Measurements from ENCODE around the gene PCK1. TPM values are rescaled to one million over a fixed set of nuclear protein-coding genes. Genes with fewer than 3 reads are reported as not detected.

The PCK1 gene
- total and polyA plus RNA-seq, 2 of the 13 experiments (the other 11 are each of a cell fraction or from before 2014, with no cell fraction given): 6.5 to 12.6 TPM

- TF ChIP-seq, protein P1, sequence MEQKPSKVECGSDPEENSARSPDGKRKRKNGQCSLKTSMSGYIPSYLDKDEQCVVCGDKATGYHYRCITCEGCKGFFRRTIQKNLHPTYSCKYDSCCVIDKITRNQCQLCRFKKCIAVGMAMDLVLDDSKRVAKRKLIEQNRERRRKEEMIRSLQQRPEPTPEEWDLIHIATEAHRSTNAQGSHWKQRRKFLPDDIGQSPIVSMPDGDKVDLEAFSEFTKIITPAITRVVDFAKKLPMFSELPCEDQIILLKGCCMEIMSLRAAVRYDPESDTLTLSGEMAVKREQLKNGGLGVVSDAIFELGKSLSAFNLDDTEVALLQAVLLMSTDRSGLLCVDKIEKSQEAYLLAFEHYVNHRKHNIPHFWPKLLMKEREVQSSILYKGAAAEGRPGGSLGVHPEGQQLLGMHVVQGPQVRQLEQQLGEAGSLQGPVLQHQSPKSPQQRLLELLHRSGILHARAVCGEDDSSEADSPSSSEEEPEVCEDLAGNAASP (CRISPR knock-in tag; IDR thresholded peaks at IDR 0.05; ENCODE audit: borderline replicate concordance): peak; percentile 92; the same call in 1 of the 2 replicates
- TF ChIP-seq TAF1 (CRISPR knock-in tag; IDR thresholded peaks at IDR 0.05) (peak; percentile 40; the same call in 1 of the 2 replicates), PHF8 (CRISPR knock-in tag; IDR thresholded peaks at IDR 0.05) (peak; percentile 52; the same call in 1 of the 2 replicates), ZNF878 (CRISPR knock-in tag; IDR thresholded peaks at IDR 0.05) (peak; percentile 94), ZFP41 (CRISPR knock-in tag; IDR thresholded peaks at IDR 0.05; ENCODE audit: borderline replicate concordance) (no peak), ZBTB33 (CRISPR knock-in tag; IDR thresholded peaks at IDR 0.05) (peak; percentile 30; the same call in 1 of the 2 replicates), PPARG (CRISPR knock-in tag; conservative IDR thresholded peaks at IDR 0.05) (peak; percentile 99), ZNF660 (CRISPR knock-in tag; IDR thresholded peaks at IDR 0.05; ENCODE audit: borderline replicate concordance, low read depth) (no peak), ZBTB21 (CRISPR knock-in tag; IDR thresholded peaks at IDR 0.05) (peak; percentile 71), ZNF20 (CRISPR knock-in tag; IDR thresholded peaks at IDR 0.05) (no peak), BCL6 (CRISPR knock-in tag; IDR thresholded peaks at IDR 0.05) (peak; percentile 98), SIN3B (IDR thresholded peaks at IDR 0.05; ENCODE audit: low read length) (peak; percentile 86), SRF (IDR thresholded peaks at IDR 0.05; ENCODE audit: low read depth, low read length) (peak; percentile 75; the same call in 1 of the 2 replicates), BRCA1 (CRISPR knock-in tag; IDR thresholded peaks at IDR 0.05) (peak; percentile 79; the same call in 1 of the 2 replicates), ZNF644 (CRISPR knock-in tag; IDR thresholded peaks at IDR 0.05; ENCODE audit: low read depth) (peak; percentile 80), JARID2 (CRISPR knock-in tag; IDR thresholded peaks at IDR 0.05; ENCODE audit: insufficient replicate concordance) (peak; percentile 77), SRSF1 (optimal IDR thresholded peaks at IDR 0.05; ENCODE audit: low read depth, low read length) (no peak), NFATC3 (CRISPR knock-in tag; IDR thresholded peaks at IDR 0.05) (peak; percentile 46; the same call in 1 of the 2 replicates), POGZ (CRISPR knock-in tag; IDR thresholded peaks at IDR 0.05) (peak; percentile 91; the same call in 1 of the 2 replicates), POLR2AphosphoS5 (IDR thresholded peaks at IDR 0.05; ENCODE audit: low read depth, low read length) (peak; percentile 99), ZNF121 (CRISPR knock-in tag; IDR thresholded peaks at IDR 0.05) (peak; percentile 63; the same call in 1 of the 2 replicates)
- TF ChIP-seq, protein P2, sequence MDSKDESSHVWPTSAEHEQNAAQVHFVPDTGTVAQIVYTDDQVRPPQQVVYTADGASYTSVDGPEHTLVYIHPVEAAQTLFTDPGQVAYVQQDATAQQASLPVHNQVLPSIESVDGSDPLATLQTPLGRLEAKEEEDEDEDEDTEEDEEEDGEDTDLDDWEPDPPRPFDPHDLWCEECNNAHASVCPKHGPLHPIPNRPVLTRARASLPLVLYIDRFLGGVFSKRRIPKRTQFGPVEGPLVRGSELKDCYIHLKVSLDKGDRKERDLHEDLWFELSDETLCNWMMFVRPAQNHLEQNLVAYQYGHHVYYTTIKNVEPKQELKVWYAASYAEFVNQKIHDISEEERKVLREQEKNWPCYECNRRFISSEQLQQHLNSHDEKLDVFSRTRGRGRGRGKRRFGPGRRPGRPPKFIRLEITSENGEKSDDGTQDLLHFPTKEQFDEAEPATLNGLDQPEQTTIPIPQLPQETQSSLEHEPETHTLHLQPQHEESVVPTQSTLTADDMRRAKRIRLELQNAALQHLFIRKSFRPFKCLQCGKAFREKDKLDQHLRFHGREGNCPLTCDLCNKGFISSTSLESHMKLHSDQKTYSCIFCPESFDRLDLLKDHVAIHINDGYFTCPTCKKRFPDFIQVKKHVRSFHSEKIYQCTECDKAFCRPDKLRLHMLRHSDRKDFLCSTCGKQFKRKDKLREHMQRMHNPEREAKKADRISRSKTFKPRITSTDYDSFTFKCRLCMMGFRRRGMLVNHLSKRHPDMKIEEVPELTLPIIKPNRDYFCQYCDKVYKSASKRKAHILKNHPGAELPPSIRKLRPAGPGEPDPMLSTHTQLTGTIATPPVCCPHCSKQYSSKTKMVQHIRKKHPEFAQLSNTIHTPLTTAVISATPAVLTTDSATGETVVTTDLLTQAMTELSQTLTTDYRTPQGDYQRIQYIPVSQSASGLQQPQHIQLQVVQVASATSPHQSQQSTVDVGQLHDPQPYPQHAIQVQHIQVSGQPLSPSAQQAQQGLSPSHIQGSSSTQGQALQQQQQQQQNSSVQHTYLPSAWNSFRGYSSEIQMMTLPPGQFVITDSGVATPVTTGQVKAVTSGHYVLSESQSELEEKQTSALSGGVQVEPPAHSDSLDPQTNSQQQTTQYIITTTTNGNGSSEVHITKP (CRISPR knock-in tag; IDR thresholded peaks at IDR 0.05; ENCODE audit: low read depth): peak; percentile 87
- TF ChIP-seq, protein P3, sequence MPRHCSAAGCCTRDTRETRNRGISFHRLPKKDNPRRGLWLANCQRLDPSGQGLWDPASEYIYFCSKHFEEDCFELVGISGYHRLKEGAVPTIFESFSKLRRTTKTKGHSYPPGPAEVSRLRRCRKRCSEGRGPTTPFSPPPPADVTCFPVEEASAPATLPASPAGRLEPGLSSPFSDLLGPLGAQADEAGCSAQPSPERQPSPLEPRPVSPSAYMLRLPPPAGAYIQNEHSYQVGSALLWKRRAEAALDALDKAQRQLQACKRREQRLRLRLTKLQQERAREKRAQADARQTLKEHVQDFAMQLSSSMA (CRISPR knock-in tag; IDR thresholded peaks at IDR 0.05): peak; percentile 94
Measured at GRCh38 chr20:57560554-57561355, at the start of gene PCK1 (continued).
